GM13976 (cell line): Measurements from ENCODE around the gene GRIK5.
"Not testable (repeated sequence)": the region's sequence is repeated elsewhere in the genome, so short reads cannot be mapped to it uniquely, and the experiment has no call there.

ENCODE experiments used
- DNase-seq: peaks from one replicate; pipeline ENCODE4 v3.0.0; 2012; ENCODE audit warnings: low spot score
- in situ Hi-C: fragments of 300-500 bp; cut with MboI; formaldehyde crosslinking; loops from one replicate; pipeline ENCODE4 v1.12.0; 2022; ENCODE audit warnings: low sequenced_read_pairs, mixed read lengths, inconsistent platforms; ENCODE audit not compliant: unreplicated experiment
- TF ChIP-seq, protein P1 (sequence below): IDR thresholded peaks from 2 replicates; pipeline ENCODE4 v1.5.1; 2012; ENCODE audit warnings: borderline replicate concordance, mild to moderate bottlenecking; ENCODE audit not compliant: insufficient read depth; ENCODE audit errors: extremely low read depth, missing control alignments, control extremely low read depth

Gene GRIK5

DNA sequence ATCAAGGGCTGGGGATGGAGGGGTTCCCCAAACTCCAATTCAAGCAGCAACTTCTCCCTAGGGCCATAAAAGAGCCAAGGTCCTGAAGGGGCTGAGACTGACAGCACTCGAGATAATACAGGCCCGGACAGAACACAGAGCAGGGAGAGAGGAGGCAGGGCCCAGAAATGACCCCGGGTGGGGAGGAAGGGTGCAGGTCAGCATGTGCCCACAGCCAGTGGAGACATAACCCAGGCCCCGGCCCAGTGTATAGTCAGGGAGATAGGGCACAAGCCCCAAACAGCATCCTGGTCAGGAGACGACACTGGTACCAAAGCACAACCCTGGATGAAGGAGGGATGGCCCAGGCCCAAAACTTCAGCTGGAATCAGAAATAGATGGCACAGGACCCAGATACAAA is 47.4 kb downstream of the GRIK5 start:
- in situ Hi-C loops: no loop called here
- DNase-seq: no peak
- TF ChIP-seq, protein P1, sequence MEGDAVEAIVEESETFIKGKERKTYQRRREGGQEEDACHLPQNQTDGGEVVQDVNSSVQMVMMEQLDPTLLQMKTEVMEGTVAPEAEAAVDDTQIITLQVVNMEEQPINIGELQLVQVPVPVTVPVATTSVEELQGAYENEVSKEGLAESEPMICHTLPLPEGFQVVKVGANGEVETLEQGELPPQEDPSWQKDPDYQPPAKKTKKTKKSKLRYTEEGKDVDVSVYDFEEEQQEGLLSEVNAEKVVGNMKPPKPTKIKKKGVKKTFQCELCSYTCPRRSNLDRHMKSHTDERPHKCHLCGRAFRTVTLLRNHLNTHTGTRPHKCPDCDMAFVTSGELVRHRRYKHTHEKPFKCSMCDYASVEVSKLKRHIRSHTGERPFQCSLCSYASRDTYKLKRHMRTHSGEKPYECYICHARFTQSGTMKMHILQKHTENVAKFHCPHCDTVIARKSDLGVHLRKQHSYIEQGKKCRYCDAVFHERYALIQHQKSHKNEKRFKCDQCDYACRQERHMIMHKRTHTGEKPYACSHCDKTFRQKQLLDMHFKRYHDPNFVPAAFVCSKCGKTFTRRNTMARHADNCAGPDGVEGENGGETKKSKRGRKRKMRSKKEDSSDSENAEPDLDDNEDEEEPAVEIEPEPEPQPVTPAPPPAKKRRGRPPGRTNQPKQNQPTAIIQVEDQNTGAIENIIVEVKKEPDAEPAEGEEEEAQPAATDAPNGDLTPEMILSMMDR: no peak

DNA sequence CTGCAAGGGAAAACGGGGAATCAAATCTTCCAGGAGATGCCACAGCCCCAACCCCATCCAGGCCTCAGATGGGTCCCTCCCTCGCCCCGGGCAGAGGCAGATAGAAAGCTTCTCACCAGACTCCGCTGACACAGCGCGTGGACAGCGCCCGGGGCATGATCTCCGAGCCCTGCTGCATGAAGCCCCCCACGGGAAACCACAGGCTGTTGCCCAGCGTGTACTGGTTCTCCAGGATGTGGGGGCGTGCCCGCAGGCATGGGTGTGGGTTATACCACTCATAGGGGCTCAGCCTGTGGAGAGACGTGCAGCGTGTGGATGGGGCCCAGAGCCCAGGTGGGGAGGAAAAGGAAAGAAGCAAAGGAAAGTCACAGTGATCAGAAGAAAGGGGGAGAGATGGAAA is 48.8 kb downstream of the GRIK5 start:
- TF ChIP-seq, protein P1: no peak
- in situ Hi-C loops: no loop called here
- DNase-seq: no peak

DNA sequence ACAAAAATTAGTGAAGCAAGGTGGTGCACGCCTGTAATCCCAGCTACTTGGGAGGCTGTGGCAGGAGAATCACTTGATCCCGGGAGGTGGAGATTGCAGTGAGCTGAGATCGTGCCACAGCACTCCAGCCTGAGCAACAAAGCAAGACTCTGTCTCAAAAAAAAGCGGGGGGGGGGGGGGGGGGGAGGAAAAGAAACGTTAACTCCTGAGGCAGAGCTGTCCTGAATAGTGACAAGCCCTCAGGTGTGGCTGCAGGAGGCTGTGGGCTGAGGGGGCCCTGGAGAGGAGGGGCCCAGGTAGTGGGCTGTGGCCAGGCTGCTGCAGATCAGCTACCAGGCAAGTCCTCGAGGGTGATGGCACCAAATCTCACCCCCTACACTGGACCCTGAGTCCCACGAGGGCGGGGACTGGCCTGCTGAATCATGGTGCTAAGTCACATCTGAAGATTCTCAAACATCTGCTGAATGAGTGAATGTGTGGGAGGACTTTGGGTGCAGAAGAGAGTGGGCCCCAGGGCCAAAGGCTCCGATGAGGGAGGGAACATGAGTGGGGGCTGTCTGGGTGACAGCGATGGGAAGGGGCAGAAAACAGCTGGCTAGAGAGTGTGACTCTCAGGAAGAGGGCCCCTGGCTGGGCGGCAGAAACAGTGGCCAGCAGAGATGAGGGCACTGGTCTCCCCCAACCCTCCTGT is 51.4 kb downstream of the GRIK5 start:
- TF ChIP-seq, protein P1: no peak
- no peak for DNase-seq
- in situ Hi-C loops: no loop called here

DNA sequence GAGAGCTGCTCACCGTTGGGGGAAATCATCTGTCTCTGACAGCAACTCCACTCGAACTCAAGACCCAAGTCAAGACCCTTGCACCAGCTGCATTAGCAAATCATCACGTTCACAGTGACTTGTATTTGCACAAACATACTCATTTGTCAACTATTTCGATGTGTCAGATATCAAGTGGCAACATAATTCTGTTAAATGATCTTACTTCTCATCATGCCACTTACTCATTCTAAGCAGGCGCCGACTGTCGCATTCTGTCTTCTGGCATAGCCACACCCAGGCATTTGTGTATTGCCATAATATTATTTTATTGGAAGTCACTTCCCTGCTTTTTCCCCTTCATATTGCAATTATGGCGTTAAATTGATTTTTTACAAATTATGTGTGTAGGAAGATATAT is 53.0 kb downstream of the GRIK5 start:
- DNase-seq: no peak
- in situ Hi-C loops: no loop called here
- TF ChIP-seq, protein P1: no peak

DNA sequence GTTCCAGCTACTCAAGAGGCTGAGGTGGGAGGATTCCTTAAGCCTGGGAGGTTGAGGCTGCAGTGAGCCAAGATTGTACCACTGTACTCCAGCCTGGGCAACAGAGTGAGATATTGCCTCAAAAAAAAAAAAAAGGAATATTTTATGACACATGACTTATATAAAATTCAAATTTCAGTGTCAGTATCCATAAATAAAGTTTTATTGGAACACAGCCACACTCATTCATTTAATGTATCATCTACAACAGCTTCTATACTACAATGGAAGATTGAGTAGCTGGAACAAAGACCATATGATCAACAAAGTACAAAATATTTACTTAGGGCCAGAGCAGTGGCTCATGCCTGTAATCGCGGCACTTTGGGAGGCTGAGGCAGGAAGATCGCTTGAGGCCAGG is 57.3 kb downstream of the GRIK5 start:
- DNase-seq, in situ Hi-C loops: not testable (repeated sequence)

DNA sequence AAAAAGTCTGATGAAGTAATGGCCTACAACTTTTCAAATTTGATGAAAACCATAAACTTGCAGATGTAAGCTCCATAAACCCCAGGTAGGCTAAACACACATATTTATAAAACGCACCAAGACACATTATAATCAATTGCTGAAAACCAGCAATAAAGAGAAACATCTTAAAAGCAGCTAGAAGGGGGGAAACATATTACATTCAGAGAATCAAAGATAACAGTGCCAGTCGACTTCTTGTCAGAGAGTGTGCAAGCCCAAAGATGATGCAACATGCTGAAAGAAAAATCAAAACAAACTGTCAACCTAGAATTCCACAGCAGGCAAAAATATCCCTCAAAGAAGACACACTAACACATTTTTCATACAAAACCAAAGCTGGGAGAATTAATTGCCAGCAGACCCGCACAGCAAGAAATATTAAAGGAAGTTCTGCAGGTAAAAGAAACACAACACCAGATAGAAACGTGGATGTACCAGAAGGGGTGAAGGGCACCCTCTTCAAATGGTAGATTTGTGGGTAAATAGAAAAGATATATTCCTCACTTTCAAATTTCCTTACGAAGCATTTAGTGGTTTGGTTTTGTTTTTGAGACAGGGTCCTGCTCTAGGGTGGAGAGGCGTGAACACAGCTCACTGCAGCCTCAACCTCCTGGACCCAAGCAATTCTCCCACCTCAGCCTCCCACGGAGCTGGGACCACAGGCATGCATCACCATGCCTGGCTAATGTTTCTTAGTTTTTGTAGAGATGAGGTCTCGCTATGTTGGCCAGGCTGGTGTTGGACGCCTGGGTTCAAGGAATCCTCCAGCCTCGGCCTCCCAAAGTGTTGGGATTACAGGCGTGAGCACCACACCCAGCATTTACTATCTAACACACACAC is 59.5 kb downstream of the GRIK5 start:
- in situ Hi-C loops: no loop called here
- DNase-seq: no peak
- TF ChIP-seq, protein P1: no peak

DNA sequence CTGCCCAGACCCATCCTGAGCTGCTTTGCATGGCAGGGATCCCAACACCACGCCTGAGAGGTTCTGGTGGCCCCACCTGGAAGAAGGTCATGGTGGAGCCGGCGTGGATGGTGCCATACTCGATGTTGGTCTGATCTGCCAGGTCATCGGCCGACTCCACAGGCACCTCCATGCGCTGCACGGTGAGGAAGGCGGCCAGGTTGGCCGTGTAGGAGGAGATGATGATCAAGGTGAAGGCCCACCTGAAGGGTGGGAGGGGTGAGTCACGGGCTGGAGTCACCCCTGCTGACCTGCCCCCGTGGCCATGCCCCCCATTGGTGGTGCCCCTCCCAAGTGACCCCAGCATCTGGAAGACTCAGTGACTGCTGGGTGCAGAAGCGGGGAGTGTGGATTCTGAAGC is 63.4 kb downstream of the GRIK5 start:
- no peak for DNase-seq
- TF ChIP-seq, protein P1: no peak
- in situ Hi-C loops: no loop called here
